Mucosa of descending colon (tissue), 3 donors: ENCODE results near the gene HEXA. TPM values are rescaled to one million over a fixed set of nuclear protein-coding genes. Genes with fewer than 3 reads are reported as not detected.
A peak's percentile ranks its signal among the peaks of the same experiment; 100 is the strongest.
"Not testable (repeated sequence)": the region's sequence is repeated elsewhere in the genome, so short reads cannot be mapped to it uniquely, and the experiment has no call there.

ENCODE experiments used
- ATAC-seq: fragments of 200-7000 bp; cut with Tn5 transposase; one replicate; pipeline ENCODE4 v1.9.1; 2020; ENCODE audit warnings: mild to moderate bottlenecking, moderate library complexity
- DNase-seq, 3 donors: peaks; one replicate each; pipeline ENCODE4 v3.0.0-alpha.2; 2020
- H3K36me3 ChIP-seq: fragments of 200-600 bp; one replicate; pipeline ENCODE4 v1.8.0; 2021; ENCODE audit warnings: low read depth, mild to moderate bottlenecking
- H3K4me1 ChIP-seq: fragments of 200-600 bp; one replicate; pipeline ENCODE4 v1.8.0; 2021; ENCODE audit warnings: low read depth, mild to moderate bottlenecking
- H3K4me3 ChIP-seq: fragments of 200-600 bp; one replicate; pipeline ENCODE4 v1.8.0; 2021; ENCODE audit warnings: mild to moderate bottlenecking
- H3K9me3 ChIP-seq: fragments of 200-600 bp; one replicate; pipeline ENCODE4 v1.8.0; 2021; ENCODE audit warnings: mild to moderate bottlenecking
- intact Hi-C, 2 donors: fragments of 100-400 bp; cut with DNase I in 1 of 2; cut with micrococcal nuclease in 1 of 2; formaldehyde crosslinking; loops; one replicate each; pipeline versions ENCODE4 v1.11.0 to v1.11.1; 2022; cut with DNase I, micrococcal nuclease
- total RNA-seq, 3 donors: library from RNA; stranded (reverse); fragmentation: NEBNext Ultra II Directional in 2 of 3; extraction: Animal tissue kit (Norgen Biotek cat#: 25700) in 2 of 3; gene quantifications; one replicate each; pipeline versions ENCODE4 v1.2.1 to v1.2.4, GENCODE V29; 2021 to 2023
- TF ChIP-seq, protein P1 (sequence below): fragments of 200-600 bp; IDR thresholded peaks from one replicate; pipeline ENCODE4 v1.8.0; 2022; ENCODE audit warnings: antibody characterized with exemption, mild to moderate bottlenecking
- donor health status: DM: no; HTN: no; CAD: no; lungs with moderate emphysema.
- donor health status: DM: no; HTN: no; CAD: no.
- donor health status: DM: no; HTN: yes; CAD: no.

HEXA gene
- total RNA-seq, 3 donors from 2014 or later, result 81.0 to 105 (median 96.5) TPM

DNA sequence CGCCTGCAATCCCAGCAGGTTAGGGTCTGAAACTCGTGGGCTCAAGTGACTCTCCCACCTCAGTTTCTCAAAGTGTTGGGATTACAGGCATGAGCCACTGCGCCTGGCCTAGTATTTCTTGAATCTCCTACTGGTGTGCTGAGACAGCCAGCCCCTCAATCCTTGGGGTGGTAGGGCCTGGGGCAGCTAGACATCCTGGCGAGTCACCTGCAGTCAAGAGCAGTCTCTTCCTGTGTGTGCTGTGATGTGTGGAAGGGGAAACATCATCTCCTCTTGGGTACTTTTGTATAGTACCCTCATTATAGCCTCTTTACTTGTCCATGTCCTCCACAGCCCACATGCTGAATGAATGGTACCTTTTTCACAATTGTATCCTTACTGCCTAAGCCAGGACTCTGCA, 4.9 kb upstream of the HEXA start:
- TF ChIP-seq, protein P1, sequence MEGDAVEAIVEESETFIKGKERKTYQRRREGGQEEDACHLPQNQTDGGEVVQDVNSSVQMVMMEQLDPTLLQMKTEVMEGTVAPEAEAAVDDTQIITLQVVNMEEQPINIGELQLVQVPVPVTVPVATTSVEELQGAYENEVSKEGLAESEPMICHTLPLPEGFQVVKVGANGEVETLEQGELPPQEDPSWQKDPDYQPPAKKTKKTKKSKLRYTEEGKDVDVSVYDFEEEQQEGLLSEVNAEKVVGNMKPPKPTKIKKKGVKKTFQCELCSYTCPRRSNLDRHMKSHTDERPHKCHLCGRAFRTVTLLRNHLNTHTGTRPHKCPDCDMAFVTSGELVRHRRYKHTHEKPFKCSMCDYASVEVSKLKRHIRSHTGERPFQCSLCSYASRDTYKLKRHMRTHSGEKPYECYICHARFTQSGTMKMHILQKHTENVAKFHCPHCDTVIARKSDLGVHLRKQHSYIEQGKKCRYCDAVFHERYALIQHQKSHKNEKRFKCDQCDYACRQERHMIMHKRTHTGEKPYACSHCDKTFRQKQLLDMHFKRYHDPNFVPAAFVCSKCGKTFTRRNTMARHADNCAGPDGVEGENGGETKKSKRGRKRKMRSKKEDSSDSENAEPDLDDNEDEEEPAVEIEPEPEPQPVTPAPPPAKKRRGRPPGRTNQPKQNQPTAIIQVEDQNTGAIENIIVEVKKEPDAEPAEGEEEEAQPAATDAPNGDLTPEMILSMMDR, result no peak
- H3K4me3 ChIP-seq, result no peak overlapping the region
- peaks cover 8% of the 10 kb centered on the region for H3K4me1 ChIP-seq
- intact Hi-C loops, result no loop called here
- no peaks in the 10 kb centered on the region for H3K36me3 ChIP-seq
- ATAC-seq (no peak), DNase-seq (no peak)
- no peaks in the 10 kb centered on the region for H3K9me3 ChIP-seq

DNA sequence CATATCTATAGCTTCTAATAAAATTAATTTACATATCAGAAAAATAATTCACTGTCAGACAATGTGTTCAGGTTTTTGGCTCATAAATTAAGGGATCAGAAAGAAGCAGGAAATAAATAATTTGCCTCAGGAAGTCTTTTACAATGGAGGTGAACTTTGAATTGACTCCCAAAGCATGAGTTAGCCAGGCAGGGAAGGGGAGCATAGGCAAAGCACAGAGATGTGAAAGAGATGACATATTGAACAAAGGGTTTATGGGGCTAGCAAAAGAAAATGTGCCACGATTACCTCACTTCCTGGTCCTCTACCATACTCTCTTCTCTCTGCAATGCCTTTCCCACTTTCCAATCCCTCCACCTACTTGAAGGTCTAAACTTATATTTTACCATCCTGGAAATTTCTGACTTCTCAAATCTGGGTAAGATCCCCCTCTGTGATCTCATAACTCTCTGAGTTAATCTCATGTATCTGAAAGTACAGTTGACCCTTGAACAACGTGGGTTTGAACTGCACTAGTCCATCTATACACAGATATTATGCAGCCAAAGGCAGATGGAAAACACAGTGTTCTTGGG, 4.1 kb upstream of the HEXA start:
- intact Hi-C loops, result no loop called here
- H3K4me1 ChIP-seq, result peaks cover 10% of the 10 kb centered on the region
- no peak overlapping the region for H3K4me3 ChIP-seq
- ATAC-seq (no peak), DNase-seq (no peak)
- no peaks in the 10 kb centered on the region for H3K36me3 ChIP-seq
- no peaks in the 10 kb centered on the region for H3K9me3 ChIP-seq
- TF ChIP-seq, protein P1, result no peak

DNA sequence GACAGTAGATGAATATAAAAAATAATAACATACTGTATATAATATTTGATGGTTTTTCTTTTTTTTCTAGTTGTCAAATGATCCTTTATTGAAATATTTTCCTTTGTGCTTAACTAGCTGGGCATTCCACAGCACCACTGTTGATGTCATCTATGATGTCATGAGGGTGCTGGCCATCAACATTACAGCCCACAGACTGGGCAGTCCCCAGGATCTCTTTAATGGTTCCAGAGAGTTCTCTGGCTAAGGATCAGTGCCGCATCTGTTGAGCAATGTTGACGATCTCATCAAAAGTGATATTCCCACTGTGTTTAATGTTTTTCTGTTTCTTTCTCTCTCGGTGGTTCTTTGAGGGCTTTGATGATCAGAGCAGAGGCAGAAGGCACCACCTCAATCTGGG, 3.3 kb upstream of the HEXA start:
- H3K4me3 ChIP-seq, H3K36me3 ChIP-seq, ATAC-seq, H3K9me3 ChIP-seq, intact Hi-C loops, DNase-seq: not testable (repeated sequence)
- peaks cover 16% of the 10 kb centered on the region for H3K4me1 ChIP-seq

DNA sequence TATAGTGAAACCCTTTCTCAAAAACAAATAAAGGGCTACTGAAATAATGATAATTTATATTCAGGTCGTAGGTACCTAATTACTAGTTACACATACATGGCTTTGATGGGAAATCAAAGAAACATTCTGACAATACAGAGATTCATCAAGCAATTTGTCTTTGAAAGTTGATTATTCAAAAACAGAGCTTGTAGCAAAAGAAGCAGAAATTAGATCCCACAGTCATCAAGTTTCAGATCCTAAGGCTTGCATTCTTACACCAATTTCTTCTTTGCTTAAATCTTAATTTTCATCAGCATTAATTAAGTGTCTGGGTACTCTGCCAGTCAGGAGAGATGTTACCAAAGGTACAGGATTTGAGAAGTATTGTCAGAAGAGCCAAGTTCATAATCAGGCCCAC, 1.5 kb upstream of the HEXA start:
- no peak overlapping the region for H3K4me3 ChIP-seq
- H3K9me3 ChIP-seq, result no peaks in the 10 kb centered on the region
- no peaks in the 10 kb centered on the region for H3K36me3 ChIP-seq
- DNase-seq (no peak), ATAC-seq (no peak)
- H3K4me1 ChIP-seq, result peaks cover 16% of the 10 kb centered on the region
- intact Hi-C loops, result no loop called here
- TF ChIP-seq, protein P1, result no peak

DNA sequence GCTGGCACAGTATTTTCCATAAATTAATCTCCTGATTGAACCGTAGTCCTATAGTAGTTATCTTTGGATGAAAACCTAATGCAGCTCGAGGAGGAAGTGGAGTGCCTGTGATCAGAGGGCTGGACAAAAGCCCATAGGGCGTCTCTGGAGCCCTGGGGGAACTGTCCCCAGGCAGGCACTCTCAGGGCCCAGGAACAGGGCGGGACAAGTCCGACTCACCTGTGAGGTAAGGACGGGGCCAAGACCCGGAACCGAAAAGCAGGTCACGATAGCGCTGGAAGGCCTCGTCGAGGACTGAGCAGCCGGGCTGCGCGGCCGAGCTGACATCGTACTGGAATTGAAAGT, 341 bp downstream of the HEXA start:
- ATAC-seq (peak; percentile 87), DNase-seq (peak in 2 of 3 donors; percentile 68 to 84)
- Histone ChIP-seq H3K9me3 (no peaks in the 10 kb centered on the region), H3K36me3 (no peaks in the 10 kb centered on the region), H3K4me1 (peaks cover 16% of the 10 kb centered on the region), H3K4me3 (peak overlapping the region; percentile 47)
- intact Hi-C loops, result no loop called here
- TF ChIP-seq, protein P1, result no peak

DNA sequence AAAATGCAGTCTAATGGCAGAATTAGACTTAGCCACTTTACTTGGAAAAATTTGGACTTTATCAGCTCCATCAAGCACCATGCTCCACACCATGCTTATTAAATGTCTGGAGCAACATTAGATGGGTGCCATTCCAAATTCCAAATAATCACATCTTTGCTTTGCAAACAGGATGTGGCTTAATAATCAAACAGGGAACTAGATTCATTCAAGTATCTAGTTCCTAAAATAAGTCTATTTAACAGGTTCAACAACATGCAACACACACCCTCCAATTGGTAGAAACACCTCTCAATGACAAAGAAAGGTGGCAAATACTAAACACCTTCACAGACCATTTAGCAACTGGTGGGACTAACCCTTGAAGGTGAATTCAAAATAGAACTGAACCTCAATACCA, 3.5 kb downstream of the HEXA start:
- Histone ChIP-seq H3K4me3 (no peak overlapping the region), H3K36me3 (no peaks in the 10 kb centered on the region), H3K4me1 (peaks cover 16% of the 10 kb centered on the region), H3K9me3 (no peaks in the 10 kb centered on the region)
- DNase-seq (no peak), ATAC-seq (no peak)
- TF ChIP-seq, protein P1, result no peak
- intact Hi-C loops, result no loop called here
